H9 (cell line): ENCODE measurements around the gene EPS8. TPM values are rescaled to one million over a fixed set of nuclear protein-coding genes. Genes with fewer than 3 reads are reported as not detected.

Source experiments
- DNase-seq: peaks from one replicate; pipeline ENCODE4 v3.0.0-alpha.2; 2017
- H2AFZ ChIP-seq: one replicate; pipeline ENCODE4 v1.6.1; 2013; ENCODE audit warnings: mild to moderate bottlenecking, low read length, control low read depth, moderate library complexity
- H2AK5ac ChIP-seq: 2 replicates; pipeline ENCODE4 v1.6.1; 2013; ENCODE audit warnings: low read length, control low read depth, mixed read lengths; ENCODE audit not compliant: insufficient read length
- H2BK120ac ChIP-seq: one replicate; pipeline ENCODE4 v1.6.1; 2013; ENCODE audit warnings: low read depth, mild to moderate bottlenecking, low read length, control low read depth, inconsistent platforms; ENCODE audit not compliant: poor library complexity, severe bottlenecking
- H2BK12ac ChIP-seq: 2 replicates; pipeline ENCODE4 v1.6.1; 2013; ENCODE audit warnings: low read length, control low read depth, mixed read lengths, low read depth; ENCODE audit not compliant: insufficient read length
- H2BK15ac ChIP-seq: 2 replicates; pipeline ENCODE4 v1.6.1; 2013; ENCODE audit warnings: low read depth, low read length, control low read depth
- H2BK20ac ChIP-seq: one replicate; pipeline ENCODE4 v1.6.1; 2013; ENCODE audit warnings: low read depth, mild to moderate bottlenecking, low read length, control low read depth, inconsistent platforms; ENCODE audit not compliant: poor library complexity, severe bottlenecking
- H2BK5ac ChIP-seq: 2 replicates; pipeline ENCODE4 v1.6.1; 2013; ENCODE audit warnings: low read length, control low read depth, mixed read lengths; ENCODE audit not compliant: insufficient read length
- H3K14ac ChIP-seq: 2 replicates; pipeline ENCODE4 v1.6.1; 2013; ENCODE audit warnings: low read length, control low read depth; ENCODE audit not compliant: insufficient read depth
- H3K18ac ChIP-seq: 2 replicates; pipeline ENCODE4 v1.6.1; 2013; ENCODE audit warnings: low read depth, mild to moderate bottlenecking, mixed read lengths, low read length, control low read depth; ENCODE audit not compliant: insufficient read length
- H3K23ac ChIP-seq: 2 replicates; pipeline ENCODE4 v1.6.1; 2013; ENCODE audit warnings: low read length, control low read depth, mixed read lengths, low read depth; ENCODE audit not compliant: insufficient read length
- H3K23me2 ChIP-seq: 2 replicates; pipeline ENCODE4 v1.6.1; 2013; ENCODE audit warnings: low read depth, mild to moderate bottlenecking, mixed read lengths, low read length, control low read depth; ENCODE audit not compliant: insufficient read length, poor library complexity, severe bottlenecking
- H3K27ac ChIP-seq: 2 replicates; pipeline ENCODE4 v1.5.1; 2013; ENCODE audit warnings: low read length, control low read depth, mixed read lengths, low read depth; ENCODE audit not compliant: insufficient read length
- H3K27me3 ChIP-seq: 2 replicates; pipeline ENCODE4 v1.6.1; 2013; ENCODE audit warnings: low read length, control low read depth, inconsistent platforms; ENCODE audit not compliant: insufficient read depth
- H3K4ac ChIP-seq: 2 replicates; pipeline ENCODE4 v1.6.1; 2013; ENCODE audit warnings: low read depth, mild to moderate bottlenecking, control low read depth, inconsistent platforms, low read length, moderate library complexity
- H3K4me1 ChIP-seq: 2 replicates; pipeline ENCODE4 v1.6.1; 2013; ENCODE audit warnings: low read length, control low read depth, inconsistent platforms; ENCODE audit not compliant: insufficient read depth
- H3K4me2 ChIP-seq: 2 replicates; pipeline ENCODE4 v1.6.1; 2013; ENCODE audit warnings: low read length, control low read depth, mixed read lengths; ENCODE audit not compliant: insufficient read length, insufficient read depth
- H3K56ac ChIP-seq: 2 replicates; pipeline ENCODE4 v1.6.1; 2013; ENCODE audit warnings: low read depth, mild to moderate bottlenecking, mixed read lengths, low read length, control low read depth; ENCODE audit not compliant: insufficient read length
- H3K79me1 ChIP-seq: 2 replicates; pipeline ENCODE4 v1.6.1; 2013; ENCODE audit warnings: low read depth, mild to moderate bottlenecking, moderate library complexity, low read length, control low read depth, inconsistent platforms; ENCODE audit not compliant: insufficient read depth, poor library complexity, severe bottlenecking
- H3K79me2 ChIP-seq: 2 replicates; pipeline ENCODE4 v1.6.1; 2013; ENCODE audit warnings: low read length, control low read depth, inconsistent platforms; ENCODE audit not compliant: insufficient read depth
- H3K9ac ChIP-seq: 2 replicates; pipeline ENCODE4 v1.6.1; 2013; ENCODE audit warnings: low read length, control low read depth, mixed read lengths; ENCODE audit not compliant: insufficient read length; ENCODE audit errors: extremely low read depth
- H3K9me3 ChIP-seq: one replicate; pipeline ENCODE4 v1.6.1; 2013; ENCODE audit warnings: low read depth, low read length, inconsistent platforms; ENCODE audit not compliant: control insufficient read depth
- H3T11ph ChIP-seq: one replicate; pipeline ENCODE4 v1.6.1; 2013; ENCODE audit warnings: mild to moderate bottlenecking, low read length, control low read depth, inconsistent platforms
- H4K20me1 ChIP-seq: one replicate; pipeline ENCODE4 v1.6.1; 2013; ENCODE audit not compliant: control insufficient read depth, insufficient read length, insufficient read depth
- H4K5ac ChIP-seq: 2 replicates; pipeline ENCODE4 v1.6.1; 2013; ENCODE audit warnings: low read depth, mild to moderate bottlenecking, mixed read lengths, low read length, control low read depth; ENCODE audit not compliant: insufficient read length
- H4K8ac ChIP-seq: replicated peaks from 2 replicates; pipeline ENCODE4 v1.6.1; 2013; ENCODE audit warnings: low read length, control low read depth, mixed read lengths, low read depth; ENCODE audit not compliant: insufficient read length
- H4K91ac ChIP-seq: 2 replicates; pipeline ENCODE4 v1.6.1; 2013; ENCODE audit warnings: low read depth, mild to moderate bottlenecking, moderate library complexity, mixed read lengths, low read length, control low read depth; ENCODE audit not compliant: insufficient read length
- H3K27ac Mint-ChIP-seq, 3 experiments: 2 replicates in 2 of 3; 3 replicates in 1 of 3; pipeline ENCODE4 v1.8.0; 2020 to 2021; ENCODE audit warnings: mixed read lengths in 3 of 3, mild to moderate bottlenecking in 1 of 3, moderate library complexity in 1 of 3
- H3K27me3 Mint-ChIP-seq: 2 replicates; pipeline ENCODE4 v1.8.0; 2021; ENCODE audit warnings: low read depth, mild to moderate bottlenecking, moderate library complexity, mixed read lengths
- H3K36me3 Mint-ChIP-seq, 3 experiments: 2 replicates in 2 of 3; 3 replicates in 1 of 3; pipeline ENCODE4 v1.8.0; 2020 to 2021; ENCODE audit warnings: low read depth in 3 of 3, mixed read lengths in 3 of 3; ENCODE audit not compliant: insufficient read depth in 1 of 3
- H3K4me1 Mint-ChIP-seq, 2 experiments: 2 replicates each; pipeline ENCODE4 v1.8.0; 2020; ENCODE audit warnings: mixed read lengths in 2 of 2
- H3K4me3 Mint-ChIP-seq, 2 experiments: 2 replicates in 1 of 2; 3 replicates in 1 of 2; pipeline ENCODE4 v1.8.0; 2020 to 2021; ENCODE audit warnings: mild to moderate bottlenecking in 2 of 2, mixed read lengths in 2 of 2, moderate library complexity in 1 of 2
- H3K9me3 Mint-ChIP-seq, 2 experiments: 2 replicates in 1 of 2; 3 replicates in 1 of 2; pipeline ENCODE4 v1.8.0; 2020; ENCODE audit warnings: mild to moderate bottlenecking in 2 of 2, mixed read lengths in 2 of 2, moderate library complexity in 1 of 2
- WGBS: extraction: QIAGEN DNeasy Blood & Tissue Kit; methylation state at CpG from one replicate; pipeline ENCODE4 v1.1.7; 2013; ENCODE audit warnings: missing lambda C conversion rate, low lambda C conversion rate, mixed read lengths; ENCODE audit not compliant: insufficient read length; ENCODE audit errors: extremely low coverage; 5-methylcytosine and 5-hydroxymethylcytosine counted together
- total RNA-seq: library from RNA; stranded (reverse); gene quantifications from 2 replicates; pipeline ENCODE4 v1.2.1, GENCODE V29; 2021
- TF ChIP-seq, protein P1 (sequence below): fragments of 200-600 bp; sonication (generic); conservative IDR thresholded peaks from 3 replicates; pipeline ENCODE4 v1.8.0; 2021; ENCODE audit warnings: antibody characterized with exemption, mild to moderate bottlenecking

Gene EPS8
- total RNA-seq, 1 experiment from 2014 or later: 2.2 TPM

DNA sequence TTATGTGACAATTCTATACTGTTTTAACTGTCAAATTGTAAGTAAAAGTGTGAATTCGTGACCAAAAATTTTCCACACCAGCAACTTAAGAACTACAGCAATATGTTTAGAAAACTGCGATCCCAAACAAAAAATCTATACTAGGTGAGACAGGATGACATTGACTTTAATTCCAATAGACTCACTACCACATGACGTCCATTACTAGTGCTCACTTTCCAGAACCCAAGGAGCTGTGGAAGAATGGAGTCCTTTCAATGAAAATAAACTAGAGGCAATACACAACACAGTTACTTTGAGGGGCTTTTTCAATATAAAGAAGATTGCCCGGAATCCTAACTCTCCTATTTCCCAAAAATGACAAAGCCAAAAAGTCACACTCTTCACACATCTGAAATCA is 1.4 kb downstream of the EPS8 start:
- no peak overlapping the region for H4K5ac ChIP-seq
- H3K14ac ChIP-seq: no peak overlapping the region
- H3T11ph ChIP-seq: no peak overlapping the region
- Mint-ChIP-seq H3K4me3 (peak overlapping the region; percentile 77 to 90), H3K27me3 (peaks cover 67% of the 10 kb centered on the region), H3K27ac (no peak overlapping the region), H3K9me3 (no peaks in the 10 kb centered on the region; a peak in 1 of 5 replicates), H3K4me1 (peaks cover 16% of the 10 kb centered on the region in 2 experiments), H3K36me3 (no peaks in the 10 kb centered on the region)
- H3K79me1 ChIP-seq: no peaks in the 10 kb centered on the region
- H2BK20ac ChIP-seq: no peak overlapping the region
- H3K4ac ChIP-seq: no peak overlapping the region
- no peak overlapping the region for H2BK15ac ChIP-seq
- peaks cover 16% of the 10 kb centered on the region for H3K23me2 ChIP-seq
- H3K56ac ChIP-seq: no peak overlapping the region
- H3K79me2 ChIP-seq: no peaks in the 10 kb centered on the region
- no peak overlapping the region for H4K91ac ChIP-seq
- H4K8ac ChIP-seq: no peak overlapping the region
- H2AK5ac ChIP-seq: no peak overlapping the region
- H3K27ac ChIP-seq: no peak overlapping the region
- no peak overlapping the region for H2BK12ac ChIP-seq
- H4K20me1 ChIP-seq: no peaks in the 10 kb centered on the region
- no peak overlapping the region for H3K18ac ChIP-seq
- H2AFZ ChIP-seq: no peak overlapping the region
- peak overlapping the region; percentile 72 for H3K4me2 ChIP-seq
- no peak overlapping the region for H3K23ac ChIP-seq
- H3K9me3 ChIP-seq: no peaks in the 10 kb centered on the region
- TF ChIP-seq, protein P1, sequence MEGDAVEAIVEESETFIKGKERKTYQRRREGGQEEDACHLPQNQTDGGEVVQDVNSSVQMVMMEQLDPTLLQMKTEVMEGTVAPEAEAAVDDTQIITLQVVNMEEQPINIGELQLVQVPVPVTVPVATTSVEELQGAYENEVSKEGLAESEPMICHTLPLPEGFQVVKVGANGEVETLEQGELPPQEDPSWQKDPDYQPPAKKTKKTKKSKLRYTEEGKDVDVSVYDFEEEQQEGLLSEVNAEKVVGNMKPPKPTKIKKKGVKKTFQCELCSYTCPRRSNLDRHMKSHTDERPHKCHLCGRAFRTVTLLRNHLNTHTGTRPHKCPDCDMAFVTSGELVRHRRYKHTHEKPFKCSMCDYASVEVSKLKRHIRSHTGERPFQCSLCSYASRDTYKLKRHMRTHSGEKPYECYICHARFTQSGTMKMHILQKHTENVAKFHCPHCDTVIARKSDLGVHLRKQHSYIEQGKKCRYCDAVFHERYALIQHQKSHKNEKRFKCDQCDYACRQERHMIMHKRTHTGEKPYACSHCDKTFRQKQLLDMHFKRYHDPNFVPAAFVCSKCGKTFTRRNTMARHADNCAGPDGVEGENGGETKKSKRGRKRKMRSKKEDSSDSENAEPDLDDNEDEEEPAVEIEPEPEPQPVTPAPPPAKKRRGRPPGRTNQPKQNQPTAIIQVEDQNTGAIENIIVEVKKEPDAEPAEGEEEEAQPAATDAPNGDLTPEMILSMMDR: no peak
- no peak overlapping the region for H2BK120ac ChIP-seq
- no peak overlapping the region for H2BK5ac ChIP-seq
- no peak for DNase-seq
- H3K9ac ChIP-seq: peak overlapping the region; percentile 24
- H3K27me3 ChIP-seq: peaks cover 3% of the 10 kb centered on the region; the same call in 1 of the 2 replicates
- no CpG with 5 or more reads among the region's 4 CpGs for WGBS
- no peaks in the 10 kb centered on the region for H3K4me1 ChIP-seq
